GM18498 (cell line): ENCODE results near the gene PCAT7.
"Not testable (repeated sequence)": the region's sequence is repeated elsewhere in the genome, so short reads cannot be mapped to it uniquely, and the experiment has no call there.

Source experiments
- ATAC-seq: cut with Tn5 transposase; IDR thresholded peaks from one replicate; pipeline ENCODE4 v1.9.1; 2021; ENCODE audit warnings: mild to moderate bottlenecking, moderate library complexity; ENCODE audit not compliant: unreplicated experiment

PCAT7 gene

GRCh38 chr9:94554439-94555331, at the start of gene PCAT7:
Gene PCAT7 (plus strand): TSS chr9:94555083.
- no peak for ATAC-seq

DNA sequence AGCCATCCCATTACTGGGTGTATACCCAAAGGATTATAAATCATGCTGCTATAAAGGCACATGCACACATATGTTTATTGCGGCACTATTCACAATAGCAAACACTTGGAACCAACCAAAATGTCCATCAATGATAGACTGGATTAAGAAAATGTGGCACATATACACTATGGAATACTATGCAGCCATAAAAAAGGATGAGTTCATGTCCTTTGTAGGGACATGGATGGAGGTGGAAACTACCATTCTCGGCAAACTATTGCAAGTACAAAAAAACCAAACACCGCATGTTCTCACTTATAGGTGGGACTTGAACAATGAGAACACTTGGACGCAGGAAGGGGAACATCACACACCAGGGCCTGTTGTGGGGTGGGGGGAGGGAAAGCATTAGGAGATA, 48.5 kb upstream of the PCAT7 start:
- ATAC-seq, result not testable (repeated sequence)

- no peak for ATAC-seq
These were observed 47.2 kb upstream of the PCAT7 start for GRCh38 chr9:94507531-94508258.

- ATAC-seq, result no peak
These were observed 43.5 kb upstream of the PCAT7 start for GRCh38 chr9:94511134-94511954.

DNA sequence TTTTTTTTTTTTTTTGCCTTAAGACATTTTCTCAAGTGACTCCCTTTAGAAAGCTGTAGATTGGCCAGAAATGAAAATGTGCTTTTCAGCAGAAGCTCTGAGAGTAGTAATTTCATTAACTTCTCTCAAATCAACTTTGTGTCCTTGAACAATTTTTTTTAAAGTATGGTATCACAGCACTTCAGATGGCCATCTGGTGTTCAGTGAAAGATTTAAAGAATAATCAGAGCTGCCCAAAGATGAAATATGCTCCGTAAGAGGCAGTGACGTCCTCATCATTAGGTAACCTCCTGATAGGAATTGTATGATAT, 43.0 kb upstream of the PCAT7 start:
- ATAC-seq, result no peak

DNA sequence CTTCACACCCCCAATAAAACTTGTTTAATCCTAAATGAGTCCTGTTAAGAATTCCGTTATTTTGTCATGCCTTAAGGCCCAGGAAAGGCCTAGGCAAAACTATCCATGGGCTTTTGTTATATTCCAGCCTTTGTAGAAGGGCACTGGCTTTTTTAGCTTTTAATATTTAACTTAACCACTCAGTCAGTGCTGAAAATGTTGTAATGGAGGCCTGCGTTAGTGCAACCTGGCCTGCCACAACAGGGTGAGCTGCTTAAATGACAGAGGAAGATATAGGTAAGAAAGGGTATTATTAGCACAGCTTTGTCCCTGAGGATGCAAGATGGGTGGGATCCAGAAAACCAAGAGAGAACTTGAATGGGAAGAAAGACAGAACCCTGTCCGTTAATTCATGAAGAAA, 40.2 kb upstream of the PCAT7 start:
- ATAC-seq, result no peak

GRCh38 chr9:94517254-94517653, 37.6 kb upstream of the PCAT7 start:
- no peak for ATAC-seq

GRCh38 chr9:94525396-94526035, 29.4 kb upstream of the PCAT7 start:
- no peak for ATAC-seq

DNA sequence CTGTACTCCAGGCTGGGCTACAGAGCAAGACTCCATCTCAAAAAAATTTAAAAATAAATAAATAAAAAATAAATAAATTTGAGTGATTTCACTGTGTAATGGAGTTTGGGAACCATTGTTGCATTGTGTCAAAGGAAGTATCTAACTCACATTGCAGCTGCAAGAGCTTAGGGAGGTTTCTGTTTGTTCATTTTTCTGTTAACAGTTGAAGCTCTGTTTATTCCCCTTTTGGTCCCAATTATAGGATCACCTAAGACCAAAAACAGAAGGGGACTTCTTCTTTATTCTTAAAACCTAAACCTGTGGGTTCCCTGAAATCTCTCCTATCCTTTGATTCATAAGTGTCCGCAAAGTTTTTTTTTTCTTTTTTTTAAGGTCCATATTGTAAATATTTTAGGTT, 28.6 kb upstream of the PCAT7 start:
- no peak for ATAC-seq

GRCh38 chr9:94526951-94527350, 27.9 kb upstream of the PCAT7 start:
- ATAC-seq, result no peak

GRCh38 chr9:94528886-94529285, 26.0 kb upstream of the PCAT7 start:
- ATAC-seq, result no peak

- ATAC-seq, result no peak
These were observed 21.7 kb upstream of the PCAT7 start for GRCh38 chr9:94533155-94533554.

DNA sequence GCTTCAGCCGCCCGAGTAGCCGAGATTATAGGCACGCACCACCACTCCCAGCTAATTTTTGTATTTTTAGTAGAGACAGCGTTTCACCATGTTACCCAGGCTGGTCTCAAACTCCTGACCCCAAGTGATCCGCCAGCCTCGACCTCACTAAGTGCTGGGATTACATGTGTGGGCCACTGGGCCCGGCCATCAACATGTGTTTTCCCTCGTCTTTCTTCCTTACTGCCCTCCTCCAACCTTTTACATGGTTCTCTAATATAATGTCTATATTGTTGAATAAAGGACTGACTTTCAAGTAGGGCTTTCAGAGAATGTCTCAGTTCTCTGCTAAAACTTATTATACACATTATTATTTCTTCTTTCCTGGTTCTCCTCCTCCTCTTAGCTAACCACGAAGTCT, 21.3 kb upstream of the PCAT7 start:
- no peak for ATAC-seq

DNA sequence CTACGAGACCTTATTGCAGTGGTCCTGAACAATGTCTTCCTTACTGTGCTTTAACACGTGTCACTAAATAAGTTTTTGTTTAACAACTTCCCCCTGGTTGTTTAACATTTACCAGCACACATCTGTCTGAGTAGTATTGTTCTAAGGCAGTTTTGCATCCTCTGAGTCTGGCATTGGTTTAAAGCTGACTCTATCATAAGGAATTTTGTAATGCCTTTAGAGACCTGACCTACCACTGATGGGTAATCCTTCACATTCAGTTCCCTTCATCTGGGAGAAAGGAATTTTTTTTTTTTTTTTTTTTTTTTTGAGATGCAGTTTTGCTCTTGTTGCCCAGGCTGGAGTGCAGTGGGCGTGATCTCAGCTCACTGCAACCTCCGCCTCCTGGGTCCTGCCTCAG, 20.0 kb upstream of the PCAT7 start:
- no peak for ATAC-seq

DNA sequence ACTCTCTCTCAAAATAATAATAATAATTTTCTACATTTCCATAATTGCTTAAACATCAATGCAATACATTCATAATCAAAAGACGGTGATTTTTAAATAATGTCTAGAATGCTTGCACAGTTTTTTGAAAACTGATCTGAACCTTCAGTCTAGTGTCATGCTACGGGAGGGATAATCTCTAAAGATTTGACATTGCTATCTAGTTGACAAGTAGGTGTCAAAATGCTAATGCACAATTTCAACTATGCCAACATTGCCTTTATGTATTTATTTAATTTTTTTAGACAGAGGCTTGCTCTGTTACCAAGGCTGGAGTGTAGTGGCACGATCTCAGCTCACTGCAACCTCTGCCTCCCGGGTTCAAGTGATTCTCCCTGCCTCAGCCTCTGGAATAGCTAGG, 16.0 kb upstream of the PCAT7 start:
- ATAC-seq, result no peak

DNA sequence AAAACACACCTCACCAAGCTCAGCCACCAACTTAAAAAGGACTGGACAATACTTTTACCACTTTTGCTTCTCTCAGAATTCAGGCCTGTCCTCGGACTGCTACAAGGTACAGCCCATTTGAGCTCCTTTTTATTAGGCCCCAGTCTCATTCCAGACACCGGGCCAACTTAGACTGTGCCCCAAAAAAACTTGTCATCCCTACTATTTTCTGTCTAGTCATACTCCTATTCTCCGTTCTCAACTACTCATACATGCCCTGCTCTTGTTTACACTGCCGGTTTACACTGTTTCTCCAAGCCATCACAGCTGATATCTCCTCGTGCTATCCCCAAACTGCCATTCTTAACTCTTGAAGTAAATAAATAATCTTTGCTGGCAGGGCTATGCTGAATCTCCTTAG, 10.5 kb upstream of the PCAT7 start:
- not testable (repeated sequence) for ATAC-seq

- ATAC-seq, result no peak
These were observed 8.9 kb upstream of the PCAT7 start for GRCh38 chr9:94545940-94546339.

DNA sequence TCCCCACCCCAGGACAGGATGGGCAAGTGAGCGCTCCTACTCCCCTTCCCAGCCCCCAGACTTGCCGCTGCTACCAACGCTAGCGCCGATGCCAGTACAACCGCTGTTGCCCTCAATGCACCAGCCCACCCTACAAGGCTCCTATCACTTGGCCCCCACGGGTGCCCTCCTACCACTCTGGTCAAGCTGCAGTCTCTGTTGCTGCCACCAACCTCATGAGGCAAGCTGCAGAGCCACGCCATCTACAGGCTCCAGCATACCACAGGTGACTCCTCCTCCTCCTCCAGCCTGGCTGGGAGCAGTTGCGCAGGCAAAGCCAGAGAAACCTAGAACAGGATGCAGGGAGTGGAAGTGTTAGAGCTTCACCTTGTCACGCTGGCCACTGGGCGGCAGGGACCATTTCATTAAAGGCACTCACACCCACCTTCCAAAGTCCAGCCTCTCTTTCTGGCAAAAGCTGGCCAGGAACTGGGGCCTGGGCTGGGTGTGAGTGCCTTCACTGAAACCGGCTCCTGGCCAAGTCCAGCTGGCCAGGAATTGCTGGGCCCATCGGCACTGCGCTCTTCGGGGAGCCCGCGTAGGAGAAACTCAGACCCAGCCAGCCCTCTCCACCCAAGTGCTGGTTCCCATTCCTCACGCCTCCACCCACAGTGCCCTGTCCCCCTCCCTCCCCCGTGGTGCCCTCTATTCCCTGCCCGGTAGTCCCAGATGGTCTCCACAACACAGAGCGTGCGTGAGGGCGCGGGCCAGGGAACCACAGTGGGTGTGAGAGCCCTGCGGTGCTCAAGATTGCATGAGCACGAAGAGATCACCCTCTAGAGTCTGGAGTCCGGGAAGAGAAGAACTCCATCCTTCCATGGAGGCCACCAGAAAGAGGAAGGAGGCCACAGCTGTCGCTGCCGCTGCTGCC, 1.6 kb upstream of the PCAT7 start:
- no peak for ATAC-seq

- ATAC-seq, result no peak
These were observed 825 bp upstream of the PCAT7 start for GRCh38 chr9:94554078-94554438.

- ATAC-seq, result no peak
These were observed 2.5 kb downstream of the PCAT7 start for GRCh38 chr9:94557376-94557775.
